GM19043 (cell line): ENCODE data around the gene CLRN1.

Experiments used
- ATAC-seq: cut with Tn5 transposase; IDR thresholded peaks from one replicate; pipeline ENCODE4 v1.9.1; 2021; ENCODE audit warnings: low read depth; ENCODE audit not compliant: unreplicated experiment

CLRN1 gene

GRCh38 chr3:150878996-150879575, 93.4 kb downstream of the CLRN1 start:
- no peak for ATAC-seq

GRCh38 chr3:150878290-150878689, 94.2 kb downstream of the CLRN1 start:
- no peak for ATAC-seq

GRCh38 chr3:150877303-150877702, 95.2 kb downstream of the CLRN1 start:
- no peak for ATAC-seq

DNA sequence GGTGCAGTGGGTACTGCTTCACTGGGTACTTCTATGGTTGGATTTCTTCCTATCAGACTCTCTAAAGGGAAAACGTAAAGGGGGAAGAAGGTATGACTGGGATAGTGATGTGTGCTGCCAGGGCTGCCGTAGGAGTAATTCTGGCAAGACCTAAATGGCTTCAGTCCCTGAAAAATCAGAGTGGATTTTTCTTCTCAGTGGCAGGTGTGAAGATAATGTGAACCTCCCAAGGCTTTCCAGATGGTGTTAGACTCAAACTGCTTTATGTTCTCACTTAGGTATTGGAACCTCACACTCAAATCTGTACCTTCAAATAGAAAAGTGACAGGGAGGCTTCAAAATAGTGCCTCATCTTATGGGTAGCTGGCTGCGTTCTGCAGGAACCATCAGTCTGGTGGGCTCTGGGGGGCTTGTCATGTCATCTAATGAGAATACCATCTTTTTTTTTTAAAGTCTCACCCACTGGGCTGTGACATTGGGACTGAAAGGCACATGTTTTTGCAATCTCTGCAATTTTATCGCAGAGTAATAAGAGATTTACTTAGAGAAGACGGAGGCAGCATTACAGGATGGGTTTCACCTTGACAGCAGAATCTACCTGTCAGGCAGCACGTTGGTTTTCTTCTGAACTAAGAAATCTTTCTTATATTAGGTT, 95.8 kb downstream of the CLRN1 start:
- ATAC-seq, result no peak
